Activated CD4-positive, alpha-beta T cell treated with anti-CD3 and anti-CD28 coated beads, Interleukin-2, amount 50 U/mL, for 24 hours (primary cell): ENCODE data around the gene KCTD16.

Experiments
- DNase-seq, 2 donors: peaks; one replicate each; pipeline ENCODE4 v3.0.0-alpha.2; 2020; ENCODE audit warnings: low read depth in 1 of 2, low spot score in 1 of 2

KCTD16 gene

GRCh38 chr5:144451187-144451973 is 280.7 kb downstream of the KCTD16 start:
- no peak for DNase-seq

- no peak for DNase-seq
Observed at GRCh38 chr5:144453753-144454152, 283.1 kb downstream of the KCTD16 start.

GRCh38 chr5:144457160-144457559 is 286.5 kb downstream of the KCTD16 start:
- no peak for DNase-seq

GRCh38 chr5:144458216-144458615 is 287.5 kb downstream of the KCTD16 start:
- DNase-seq = no peak

GRCh38 chr5:144460600-144460999 is 289.9 kb downstream of the KCTD16 start:
- DNase-seq = no peak

- DNase-seq = no peak
Observed at GRCh38 chr5:144462577-144462976, 291.9 kb downstream of the KCTD16 start.

- no peak for DNase-seq
Observed at GRCh38 chr5:144463481-144464223, 293.0 kb downstream of the KCTD16 start.

- no peak for DNase-seq
Observed at GRCh38 chr5:144464306-144464705, 293.6 kb downstream of the KCTD16 start.

- no peak for DNase-seq
Observed at GRCh38 chr5:144465441-144465840, 294.8 kb downstream of the KCTD16 start.

- no peak for DNase-seq
Observed at GRCh38 chr5:144467792-144468191, 297.1 kb downstream of the KCTD16 start.

- no peak for DNase-seq
Observed at GRCh38 chr5:144468571-144468970, 297.9 kb downstream of the KCTD16 start.

- no peak for DNase-seq
Observed at GRCh38 chr5:144469106-144469505, 298.4 kb downstream of the KCTD16 start.

- DNase-seq = no peak
Observed at GRCh38 chr5:144472221-144472620, 301.5 kb downstream of the KCTD16 start.

GRCh38 chr5:144473650-144474049 is 303.0 kb downstream of the KCTD16 start:
- no peak for DNase-seq

- no peak for DNase-seq
Observed at GRCh38 chr5:144478565-144478964, 307.9 kb downstream of the KCTD16 start.

GRCh38 chr5:144481861-144482260 is 311.2 kb downstream of the KCTD16 start:
- DNase-seq = no peak

- no peak for DNase-seq
Observed at GRCh38 chr5:144484124-144484897, 313.6 kb downstream of the KCTD16 start.

- no peak for DNase-seq
Observed at GRCh38 chr5:144485540-144485939, 314.9 kb downstream of the KCTD16 start.

GRCh38 chr5:144487207-144487606 is 316.5 kb downstream of the KCTD16 start:
- no peak for DNase-seq

- DNase-seq = no peak
Observed at GRCh38 chr5:144487761-144488160, 317.1 kb downstream of the KCTD16 start.

GRCh38 chr5:144503123-144503522 is 332.4 kb downstream of the KCTD16 start:
- DNase-seq = no peak
